ENCODE data around the gene POLH.
A peak's percentile ranks its signal among the peaks of the same experiment; 100 is the strongest.
"Not testable (repeated sequence)": the region's sequence is repeated elsewhere in the genome, so short reads cannot be mapped to it uniquely, and the experiment has no call there.

POLH gene

GRCh38 chr6:43575772-43576551, at the start of gene POLH, which contains the start of gene XPO5:
POLH (plus strand) TSS chr6:43576185; CDS start chr6:43582320, 6,135 bp downstream.
XPO5 (minus strand) TSS chr6:43576038; CDS start chr6:43575864, 174 bp downstream.
- DNase-seq (ENCODE audit: low read depth), result peak; percentile 83

DNA sequence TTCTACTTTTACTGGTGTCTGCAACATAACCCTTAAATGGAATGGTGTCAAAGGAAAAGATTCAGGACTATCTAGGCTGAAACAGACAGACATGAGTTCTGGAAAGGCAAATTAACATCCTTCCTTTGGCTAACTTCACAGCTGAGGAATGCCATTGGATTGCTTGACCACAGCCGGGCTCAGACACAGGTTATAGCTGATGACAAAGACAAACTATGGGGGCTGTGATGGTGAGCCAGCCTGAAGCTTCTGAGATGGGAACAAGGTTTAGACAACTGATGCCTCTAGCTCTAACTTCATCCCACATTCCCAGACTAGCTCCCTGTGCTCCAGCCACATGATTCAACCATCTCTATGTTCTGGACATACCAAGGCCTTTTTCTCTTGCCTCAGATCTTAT, 43.8 kb upstream of the POLH start:
- DNase-seq (ENCODE audit: low read depth), result no peak

- DNase-seq (ENCODE audit: low read depth), result not testable (repeated sequence)
Measured at GRCh38 chr6:43538986-43539385, 37.0 kb upstream of the POLH start.

- DNase-seq (ENCODE audit: low read depth), result not testable (repeated sequence)
Measured at GRCh38 chr6:43539409-43539808, 36.6 kb upstream of the POLH start.

DNA sequence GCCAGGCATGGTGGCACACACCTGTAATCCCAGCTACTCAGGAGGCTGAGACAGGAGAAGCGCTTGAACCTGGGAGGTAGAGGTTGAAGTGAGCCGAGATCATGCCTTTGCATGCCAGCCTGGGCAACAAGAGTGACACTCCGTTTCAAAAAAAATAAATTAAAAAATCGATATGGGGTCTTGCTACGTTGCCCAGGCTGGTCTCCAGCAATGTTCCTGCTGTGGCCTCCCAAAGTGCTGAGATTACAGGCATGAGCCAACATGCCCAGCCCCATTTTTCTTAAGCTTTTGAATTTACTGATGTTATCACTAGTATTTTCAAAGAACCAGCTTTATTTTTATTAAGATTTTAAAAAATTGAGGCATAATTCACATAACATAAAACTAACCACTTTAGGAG, 35.5 kb upstream of the POLH start:
- no peak for DNase-seq (ENCODE audit: low read depth)

DNA sequence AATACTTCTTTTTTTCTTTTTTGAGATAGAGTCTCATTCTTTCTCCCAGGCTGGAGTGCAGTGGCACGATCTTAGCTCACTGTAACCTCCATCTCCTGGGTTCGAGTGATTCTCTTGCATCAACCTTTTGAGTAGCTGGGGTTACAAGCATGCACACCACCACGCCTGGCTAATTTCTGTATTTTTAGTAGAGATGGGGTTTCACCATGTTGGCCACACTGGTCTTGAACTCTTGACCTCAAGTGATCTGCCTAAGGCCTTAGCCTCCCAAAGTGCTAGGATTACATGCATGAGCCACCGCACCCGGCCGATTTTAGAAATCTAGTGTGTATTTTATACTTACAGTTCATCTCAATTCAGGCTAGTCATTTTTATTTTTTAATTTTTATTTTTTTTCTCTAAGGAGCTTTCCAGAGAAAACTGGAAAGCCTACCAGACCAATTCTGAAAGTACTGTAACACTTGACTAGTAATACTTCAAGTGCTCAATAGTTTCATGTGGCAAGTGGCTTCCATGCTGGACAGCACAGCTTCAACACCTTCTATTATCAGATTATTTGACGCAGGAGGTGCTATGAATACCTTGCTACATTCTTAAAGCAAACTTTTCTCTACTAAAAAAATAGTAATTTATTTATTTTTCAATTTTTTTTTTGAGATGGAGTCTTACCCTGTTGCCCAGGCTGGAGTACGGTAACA, 34.1 kb upstream of the POLH start:
- DNase-seq (ENCODE audit: low read depth), result no peak

- no peak for DNase-seq (ENCODE audit: low read depth)
Measured at GRCh38 chr6:43544461-43544860, 31.5 kb upstream of the POLH start.

DNA sequence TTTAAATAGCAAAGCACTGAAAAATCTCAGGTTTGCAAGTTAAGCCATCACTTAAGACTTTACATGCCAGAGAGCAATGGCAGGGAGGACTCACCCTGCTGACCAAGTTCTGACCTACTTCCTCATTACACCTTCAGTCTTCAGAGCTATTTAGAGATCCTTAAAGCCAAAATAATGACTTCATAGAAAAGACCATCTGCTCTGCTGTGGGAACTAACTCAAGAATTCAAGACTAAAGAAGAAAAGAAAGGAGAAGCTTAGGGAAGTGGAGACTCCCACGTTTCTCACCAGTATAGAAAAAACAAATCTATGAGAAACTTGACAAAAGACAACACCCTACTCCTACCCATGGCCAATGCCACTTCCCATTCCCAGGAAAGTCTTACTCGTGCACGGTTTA, 28.8 kb upstream of the POLH start:
- DNase-seq (ENCODE audit: low read depth), result no peak

GRCh38 chr6:43557620-43558019, 18.4 kb upstream of the POLH start:
- DNase-seq (ENCODE audit: low read depth), result not testable (repeated sequence)

DNA sequence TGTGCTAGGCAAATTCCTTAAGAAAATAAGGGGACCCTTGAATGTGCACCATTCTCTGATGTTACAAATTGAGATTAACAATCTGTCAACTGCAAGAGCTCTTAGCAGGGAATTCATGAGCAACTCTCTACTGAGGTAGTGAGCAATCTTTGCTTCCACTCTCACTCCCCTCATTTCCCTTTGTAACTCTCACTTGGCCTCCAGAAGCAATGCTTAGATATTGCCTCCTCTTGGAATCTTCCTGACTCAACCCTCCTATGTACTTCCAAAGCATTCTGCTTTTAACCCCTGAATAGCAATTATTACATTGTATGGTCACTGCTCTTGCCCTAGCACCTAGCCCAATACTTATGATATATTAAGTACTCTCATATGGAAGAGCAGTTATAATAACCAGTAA, 16.7 kb upstream of the POLH start:
- DNase-seq (ENCODE audit: low read depth), result no peak

DNA sequence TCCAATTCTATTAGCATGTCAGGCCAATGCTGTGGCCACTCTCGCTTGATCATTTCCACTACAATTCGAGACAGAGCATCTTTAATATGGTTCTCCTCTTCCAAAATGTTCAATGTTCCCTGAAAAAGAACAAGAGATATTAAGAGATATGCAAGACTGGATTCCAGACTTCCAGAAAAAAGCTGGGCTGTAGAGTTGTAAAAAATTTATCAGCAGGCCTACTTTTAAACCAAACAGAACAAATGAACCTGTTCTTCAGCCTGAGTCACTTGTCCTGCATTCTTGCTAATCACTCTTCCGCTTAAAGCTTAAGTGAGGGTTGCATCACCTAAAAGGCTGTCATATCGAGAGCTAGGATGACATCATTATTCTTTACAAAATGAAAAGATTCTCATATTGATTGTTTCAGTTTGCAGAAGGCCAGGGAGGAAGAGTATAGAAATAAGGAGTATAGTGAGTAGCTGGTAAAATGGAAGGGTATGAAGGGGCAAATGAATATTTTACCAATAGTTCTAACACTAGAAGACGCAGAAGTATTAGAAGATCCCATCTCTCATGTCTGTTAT, 5.0 kb upstream of the POLH start:
- no peak for DNase-seq (ENCODE audit: low read depth)

- no peak for DNase-seq (ENCODE audit: low read depth)
Measured at GRCh38 chr6:43572015-43572414, 4.0 kb upstream of the POLH start.

DNA sequence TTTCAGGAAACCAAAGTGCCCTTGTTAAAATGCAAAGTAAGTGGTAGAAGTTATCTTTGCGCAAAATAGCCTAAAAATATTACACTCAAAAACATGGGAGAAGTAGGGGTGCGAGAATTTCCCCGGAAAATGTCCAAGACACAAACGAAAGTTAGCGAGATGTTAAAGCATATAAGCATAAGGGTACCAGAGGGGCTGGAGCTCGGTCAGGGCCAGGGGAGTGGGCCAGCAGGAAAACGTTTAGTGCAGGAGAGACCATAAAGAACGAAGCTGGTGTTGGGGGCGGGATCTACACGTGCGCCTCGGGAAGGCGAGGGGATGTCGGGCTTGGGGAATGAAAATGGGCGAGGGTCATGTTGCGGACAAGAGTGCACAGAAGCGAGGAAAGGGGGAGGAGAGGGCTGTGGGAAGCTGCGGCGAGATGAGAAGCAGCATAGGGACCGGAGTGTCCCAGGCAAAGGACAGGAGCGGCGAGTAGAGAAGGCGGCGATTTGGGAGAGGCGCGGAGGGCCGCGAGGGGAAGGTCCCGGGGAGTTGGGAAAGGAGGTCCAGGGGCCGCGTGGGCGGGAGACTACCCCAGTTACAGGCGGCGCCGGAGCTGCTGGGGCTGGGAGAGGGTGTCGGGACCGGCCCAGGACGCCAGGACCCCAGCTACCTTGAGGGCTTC, 747 bp upstream of the POLH start:
- no peak for DNase-seq (ENCODE audit: low read depth)

DNA sequence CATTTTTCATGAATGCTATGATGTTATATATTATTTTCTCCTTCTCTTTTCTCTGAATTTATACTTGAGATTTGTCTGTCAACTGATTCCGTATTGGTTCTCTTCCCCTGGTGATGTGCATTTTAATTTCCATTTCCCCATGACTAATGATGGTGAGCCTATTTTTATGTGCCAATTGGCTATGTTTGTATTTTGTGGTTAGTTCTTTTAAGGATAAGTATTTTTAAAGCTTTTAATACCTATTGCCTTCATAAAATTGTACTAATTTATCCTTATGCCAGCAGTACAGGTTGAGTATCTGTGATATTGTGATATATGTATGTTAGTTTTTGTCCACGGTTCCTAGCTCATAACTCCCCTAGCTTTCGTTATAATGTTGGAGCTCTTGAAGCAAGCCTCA, 2.8 kb downstream of the POLH start:
- DNase-seq (ENCODE audit: low read depth), result no peak

DNA sequence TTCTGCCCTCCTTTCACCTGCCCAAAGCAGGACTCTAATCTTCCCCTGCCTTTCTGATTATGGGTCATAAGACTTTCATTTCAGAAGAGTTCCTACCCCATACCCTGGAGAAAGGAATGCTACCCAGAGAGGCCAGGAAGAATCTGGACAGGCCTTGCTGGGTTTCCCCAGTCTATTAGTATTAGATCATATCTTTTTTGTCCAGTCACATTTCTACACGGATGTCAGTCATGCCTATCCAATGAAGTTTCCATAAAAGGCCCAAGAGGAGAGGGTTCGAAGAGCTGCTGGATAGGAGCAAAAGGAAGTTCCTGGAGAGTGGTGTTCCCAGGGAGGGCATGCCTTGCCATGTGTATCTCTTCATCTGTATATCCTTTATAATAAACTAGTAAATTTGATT, 3.2 kb downstream of the POLH start:
- DNase-seq (ENCODE audit: low read depth), result no peak

GRCh38 chr6:43582911-43583310, 6.9 kb downstream of the POLH start:
- no peak for DNase-seq (ENCODE audit: low read depth)

- DNase-seq (ENCODE audit: low read depth), result no peak
Measured at GRCh38 chr6:43584892-43585570, 9.0 kb downstream of the POLH start.

DNA sequence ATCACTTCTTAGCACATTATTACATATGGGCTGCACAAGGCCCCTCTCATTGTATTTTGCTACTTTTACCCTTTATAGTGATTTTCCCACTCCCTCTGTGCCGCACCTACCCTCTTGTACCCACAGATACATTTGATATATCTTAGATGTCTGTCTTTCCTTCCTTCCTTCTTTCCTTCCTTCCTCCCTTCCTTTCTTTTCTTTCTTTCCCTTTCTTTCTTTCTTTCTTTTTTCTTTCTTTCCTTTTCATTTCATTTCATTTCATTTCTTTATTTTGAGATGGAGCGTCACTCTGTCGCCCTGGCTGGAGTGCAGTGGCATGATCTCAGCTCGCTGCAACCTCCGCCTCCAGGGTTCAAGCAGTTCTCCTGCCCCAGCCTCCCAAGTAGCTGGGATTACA, 12.2 kb downstream of the POLH start:
- no peak for DNase-seq (ENCODE audit: low read depth)

DNA sequence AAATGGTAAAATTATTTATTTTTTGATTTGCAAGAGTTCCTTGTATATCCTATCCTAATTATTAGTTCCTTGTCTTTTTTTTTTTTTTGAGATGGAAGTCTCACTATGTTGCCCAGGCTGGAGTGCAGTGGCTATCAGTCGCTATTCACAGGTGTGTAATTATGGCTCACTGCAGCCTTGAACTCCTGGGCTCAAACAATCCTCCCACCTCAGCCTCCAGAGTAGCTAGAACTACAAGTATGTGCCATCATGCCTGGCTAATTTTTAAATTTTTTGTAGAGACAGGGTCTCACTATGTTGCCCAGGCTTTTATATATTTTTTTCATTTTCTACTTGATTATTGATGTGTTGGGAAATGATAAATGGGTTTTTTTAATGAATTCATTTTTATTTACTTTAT, 13.6 kb downstream of the POLH start:
- not testable (repeated sequence) for DNase-seq (ENCODE audit: low read depth)

DNA sequence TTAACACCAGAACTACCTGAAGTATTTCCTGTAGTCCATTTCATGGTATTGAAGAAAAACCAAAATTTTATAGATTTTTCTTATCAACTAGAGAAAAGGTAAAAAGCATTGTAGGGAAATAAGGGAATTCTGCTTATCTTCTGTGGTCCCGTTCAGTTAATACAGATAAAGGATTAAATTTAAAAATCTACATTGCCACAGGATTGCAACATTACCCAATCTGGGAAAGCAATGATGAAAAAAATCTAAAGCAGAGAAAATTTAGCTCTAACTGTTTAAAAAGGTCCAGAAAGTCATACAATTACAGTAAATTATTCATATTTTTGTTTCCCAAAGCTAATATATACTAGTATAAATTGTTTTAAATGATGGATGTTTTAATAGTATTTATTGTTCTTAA, 18.0 kb downstream of the POLH start:
- DNase-seq (ENCODE audit: low read depth), result no peak

GRCh38 chr6:43600595-43600994, 24.6 kb downstream of the POLH start:
- DNase-seq (ENCODE audit: low read depth), result no peak

- DNase-seq (ENCODE audit: low read depth), result no peak
Measured at GRCh38 chr6:43604174-43604573, 28.2 kb downstream of the POLH start.
